Thyroid gland (tissue), 4 donors: ENCODE measurements around the gene IMPDH1.

Source experiments
- POLR2A ChIP-seq, 2 donors: fragments of 450-650 bp; IDR thresholded peaks; one replicate each; pipeline ENCODE4 v1.6.1; 2017; ENCODE audit warnings: antibody characterized with exemption in 2 of 2, mild to moderate bottlenecking in 2 of 2, moderate library complexity in 1 of 2
- TF ChIP-seq, protein P1 (sequence below), 6 experiments: fragments of 200-600 bp in 3 of 6; fragments of 450-650 bp in 3 of 6; sonication (generic) in 3 of 6; IDR thresholded peaks; one replicate each; pipeline ENCODE4 v1.5.1; 2016 to 2019; ENCODE audit warnings: antibody characterized with exemption in 6 of 6, mild to moderate bottlenecking in 2 of 6, inconsistent platforms in 1 of 6, moderate library complexity in 1 of 6

- TF ChIP-seq, protein P1, sequence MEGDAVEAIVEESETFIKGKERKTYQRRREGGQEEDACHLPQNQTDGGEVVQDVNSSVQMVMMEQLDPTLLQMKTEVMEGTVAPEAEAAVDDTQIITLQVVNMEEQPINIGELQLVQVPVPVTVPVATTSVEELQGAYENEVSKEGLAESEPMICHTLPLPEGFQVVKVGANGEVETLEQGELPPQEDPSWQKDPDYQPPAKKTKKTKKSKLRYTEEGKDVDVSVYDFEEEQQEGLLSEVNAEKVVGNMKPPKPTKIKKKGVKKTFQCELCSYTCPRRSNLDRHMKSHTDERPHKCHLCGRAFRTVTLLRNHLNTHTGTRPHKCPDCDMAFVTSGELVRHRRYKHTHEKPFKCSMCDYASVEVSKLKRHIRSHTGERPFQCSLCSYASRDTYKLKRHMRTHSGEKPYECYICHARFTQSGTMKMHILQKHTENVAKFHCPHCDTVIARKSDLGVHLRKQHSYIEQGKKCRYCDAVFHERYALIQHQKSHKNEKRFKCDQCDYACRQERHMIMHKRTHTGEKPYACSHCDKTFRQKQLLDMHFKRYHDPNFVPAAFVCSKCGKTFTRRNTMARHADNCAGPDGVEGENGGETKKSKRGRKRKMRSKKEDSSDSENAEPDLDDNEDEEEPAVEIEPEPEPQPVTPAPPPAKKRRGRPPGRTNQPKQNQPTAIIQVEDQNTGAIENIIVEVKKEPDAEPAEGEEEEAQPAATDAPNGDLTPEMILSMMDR (IDR thresholded peaks at IDR 0.05), result no peak
- TF ChIP-seq POLR2A (IDR thresholded peaks at IDR 0.05), result no peak
These were observed 35.7 kb downstream of the IMPDH1 start for GRCh38 chr7:128374041-128374440.
